Measurements from ENCODE around the gene KDM4C. TPM values are rescaled to one million over a fixed set of nuclear protein-coding genes. Genes with fewer than 3 reads are reported as not detected.

KDM4C gene
- total and polyA plus RNA-seq, 2 of the 13 experiments (the other 11 are each of a cell fraction or from before 2014, with no cell fraction given): 19.4 to 23.6 TPM

GRCh38 chr9:7103771-7104170 is 346.0 kb downstream of the KDM4C start:
- Histone ChIP-seq H3K4me2 (ENCODE audit: low read depth, low read length) (no peak overlapping the region), H4K20me1 (ENCODE audit: insufficient read depth, low read length) (no peaks in the 10 kb centered on the region), H3K79me2 (ENCODE audit: insufficient read depth, low read length) (no peaks in the 10 kb centered on the region), H3K27ac (ENCODE audit: extremely low read length, insufficient read depth, low read length) (no peak overlapping the region), H2AFZ (ENCODE audit: low read length) (no peak overlapping the region), H3K9ac (ENCODE audit: insufficient read depth, low read depth, low read length) (no peak overlapping the region), H3K36me3 (replicated peaks in 1 of 2; ENCODE audit: control insufficient read depth in 1 of 2, insufficient read depth in 2 of 2, low read length in 2 of 2) (peaks cover 4 to 22% of the 10 kb centered on the region in 2 experiments), H3K4me1 (ENCODE audit: insufficient read depth, low read length) (no peaks in the 10 kb centered on the region), H3K4me3 (replicated peaks in 1 of 3; ENCODE audit: insufficient read depth in 1 of 3, low read depth in 2 of 3, low read length in 3 of 3) (no peak overlapping the region), H3K27me3 (ENCODE audit: control insufficient read depth in 1 of 2, insufficient read depth in 2 of 2, low read length in 2 of 2) (no peaks in the 10 kb centered on the region), H3K9me3 (ENCODE audit: low read length) (no peaks in the 10 kb centered on the region)
- no TSS peak for BruUV-seq (replicated peaks)
- WGBS (ENCODE audit: low lambda C conversion rate): 94% methylated on average over 6 of the region's 6 CpGs
- DNase-seq (ENCODE audit: low spot score): no peak
- intact Hi-C loops (cut with micrococcal nuclease; ENCODE audit: unreplicated experiment): no loop called here
- POLR2A ChIA-PET: no interaction called here
- CTCF ChIA-PET (ENCODE audit: low intra/inter-chr PET ratio, low total read pairs): no interaction called here
- in situ Hi-C loops (cut with HindIII; ENCODE audit: extremely low pct_ligation_motif_present, low pct_unique_long_range_greater_than_20kb): no loop called here
- no peak for FAIRE-seq
- TF ChIP-seq MBNL3 (CRISPR knock-in tag; conservative IDR thresholded peaks at IDR 0.05): no peak
- TF ChIP-seq REXO4 (CRISPR knock-in tag; IDR thresholded peaks at IDR 0.05; ENCODE audit: borderline replicate concordance): no peak
- TF ChIP-seq ZBTB33 (CRISPR knock-in tag; IDR thresholded peaks at IDR 0.05): 0 out of 2 replicates have a peak, but pooled peaks have one; percentile 46
- TF ChIP-seq KLF6 (CRISPR knock-in tag; IDR thresholded peaks at IDR 0.05): no peak
- no peak for TF ChIP-seq ZC3H13 (CRISPR knock-in tag; IDR thresholded peaks at IDR 0.05)
- TF ChIP-seq FOSL2 (CRISPR knock-in tag; IDR thresholded peaks at IDR 0.05): peak; percentile 38
- no peak for TF ChIP-seq GLMP (CRISPR knock-in tag; IDR thresholded peaks at IDR 0.05; ENCODE audit: borderline replicate concordance)
- TF ChIP-seq TFAP4 (IDR thresholded peaks at IDR 0.05; ENCODE audit: borderline replicate concordance, low read depth): no peak
- TF ChIP-seq ZNF639 (CRISPR knock-in tag; conservative IDR thresholded peaks at IDR 0.05): no peak
- no peak for ATAC-seq
